Adrenal gland (tissue), 5 donors: Measurements from ENCODE around the gene TSKU.

Experiments used
- POLR2A ChIP-seq, 2 donors: fragments of 450-650 bp; IDR thresholded peaks; one replicate each; pipeline ENCODE4 v1.6.1; 2017; ENCODE audit warnings: antibody characterized with exemption in 2 of 2, mild to moderate bottlenecking in 2 of 2, moderate library complexity in 1 of 2
- TF ChIP-seq, protein P1 (sequence below), 6 experiments: fragments of 450-650 bp in 4 of 6; fragments of 200-600 bp in 2 of 6; sonication (generic) in 1 of 6; IDR thresholded peaks; 1 replicate in 5 of 6; 2 replicates in 1 of 6; pipeline versions ENCODE4 v1.5.1 to v1.8.0; 2016 to 2021; ENCODE audit warnings: antibody characterized with exemption in 6 of 6, mild to moderate bottlenecking in 2 of 6, moderate library complexity in 1 of 6
- donor health status: DM: no; HTN: no; CAD: no.

DNA sequence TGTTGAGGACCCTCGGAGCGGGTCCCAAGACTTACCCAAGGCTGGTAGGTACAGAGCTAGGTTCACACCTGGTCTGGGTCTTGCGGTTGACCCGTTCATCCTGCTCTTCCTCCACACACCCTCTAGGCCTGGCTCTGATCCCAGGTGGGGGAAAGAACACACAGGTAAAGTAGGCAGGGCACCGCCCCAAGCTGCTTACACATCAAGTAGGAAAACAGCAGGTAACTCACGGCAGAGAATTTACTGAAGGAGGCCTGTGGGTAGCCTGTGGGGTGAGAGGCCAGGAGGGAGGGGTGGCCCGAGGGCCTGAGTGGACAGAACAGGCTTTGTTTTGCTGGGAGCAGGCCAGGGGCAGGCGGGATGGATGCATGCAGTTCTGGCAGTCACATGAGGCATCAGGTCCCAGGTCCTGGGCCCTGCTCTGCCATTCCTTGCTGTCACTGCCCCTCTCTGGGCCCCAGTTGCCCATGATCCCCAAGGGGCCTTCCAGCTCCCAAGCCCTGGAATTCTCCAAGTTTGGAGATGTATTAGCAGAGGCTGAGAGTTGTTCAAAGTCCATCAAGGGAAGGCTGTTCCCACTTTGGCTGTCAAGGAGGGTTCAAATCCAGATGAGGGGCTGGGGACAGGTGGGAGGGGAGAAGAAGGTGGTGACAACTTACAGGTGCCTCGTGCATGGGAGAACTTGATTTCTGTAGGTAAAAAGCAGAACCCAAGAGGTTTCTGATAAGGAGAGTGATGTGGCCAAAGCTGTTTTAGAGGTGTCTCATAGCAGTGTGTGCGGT lies 5.7 kb downstream of the TSKU start:
- no peak for TF ChIP-seq POLR2A (IDR thresholded peaks at IDR 0.05)
- TF ChIP-seq, protein P1, sequence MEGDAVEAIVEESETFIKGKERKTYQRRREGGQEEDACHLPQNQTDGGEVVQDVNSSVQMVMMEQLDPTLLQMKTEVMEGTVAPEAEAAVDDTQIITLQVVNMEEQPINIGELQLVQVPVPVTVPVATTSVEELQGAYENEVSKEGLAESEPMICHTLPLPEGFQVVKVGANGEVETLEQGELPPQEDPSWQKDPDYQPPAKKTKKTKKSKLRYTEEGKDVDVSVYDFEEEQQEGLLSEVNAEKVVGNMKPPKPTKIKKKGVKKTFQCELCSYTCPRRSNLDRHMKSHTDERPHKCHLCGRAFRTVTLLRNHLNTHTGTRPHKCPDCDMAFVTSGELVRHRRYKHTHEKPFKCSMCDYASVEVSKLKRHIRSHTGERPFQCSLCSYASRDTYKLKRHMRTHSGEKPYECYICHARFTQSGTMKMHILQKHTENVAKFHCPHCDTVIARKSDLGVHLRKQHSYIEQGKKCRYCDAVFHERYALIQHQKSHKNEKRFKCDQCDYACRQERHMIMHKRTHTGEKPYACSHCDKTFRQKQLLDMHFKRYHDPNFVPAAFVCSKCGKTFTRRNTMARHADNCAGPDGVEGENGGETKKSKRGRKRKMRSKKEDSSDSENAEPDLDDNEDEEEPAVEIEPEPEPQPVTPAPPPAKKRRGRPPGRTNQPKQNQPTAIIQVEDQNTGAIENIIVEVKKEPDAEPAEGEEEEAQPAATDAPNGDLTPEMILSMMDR (IDR thresholded peaks at IDR 0.05) = no peak
